ENCODE data around the gene EFCAB6. TPM values are rescaled to one million over a fixed set of nuclear protein-coding genes. Genes with fewer than 3 reads are reported as not detected.

EFCAB6 gene
- total and polyA plus RNA-seq, 4 donors: 1.7 to 15.4 (median 7.6) TPM

GRCh38 chr22:43582394-43582793 lies 229.7 kb downstream of the EFCAB6 start:
- Histone ChIP-seq H3K27me3 (ENCODE audit: control insufficient read depth in 3 of 3, insufficient read depth in 3 of 3, low read length in 2 of 3) (no peaks in the 10 kb centered on the region), H3K36me3 (ENCODE audit: control insufficient read depth in 4 of 4, insufficient read depth in 4 of 4, low read length in 4 of 4) (no peaks in the 10 kb centered on the region), H3K4me3 (no peak overlapping the region), H3K4me1 (ENCODE audit: control insufficient read depth in 5 of 5, insufficient read depth in 5 of 5, low read length in 5 of 5) (no peaks in the 10 kb centered on the region), H3K27ac (ENCODE audit: low read depth in 1 of 2, low read length in 1 of 2) (no peak overlapping the region), H3K9me3 (ENCODE audit: control insufficient read depth in 4 of 4, insufficient read depth in 3 of 4, low read length in 3 of 4) (peaks cover 2 to 14% (median 4%) of the 10 kb centered on the region in 4 donors), H3K9ac (ENCODE audit: insufficient read depth in 1 of 2, low read length in 2 of 2) (no peak overlapping the region)
- ATAC-seq (ENCODE audit: insufficient read depth, low FRiP score): no peak
- no peak for TF ChIP-seq CTCF (IDR thresholded peaks at IDR 0.05; ENCODE audit: control extremely low read depth, extremely low read depth)
- WGBS, 2 donors: 92 to 96% methylated on average over 1 of the region's 1 CpG
- no peak for DNase-seq

GRCh38 chr22:43580271-43580750 lies 231.8 kb downstream of the EFCAB6 start:
- DNase-seq (no peak), ATAC-seq (ENCODE audit: insufficient read depth, low FRiP score) (no peak)
- no peak overlapping the region for H3K27ac ChIP-seq (ENCODE audit: low read depth in 1 of 2, low read length in 1 of 2)
- H3K27me3 ChIP-seq (ENCODE audit: control insufficient read depth in 3 of 3, insufficient read depth in 3 of 3, low read length in 2 of 3): no peaks in the 10 kb centered on the region
- H3K9me3 ChIP-seq (ENCODE audit: control insufficient read depth in 4 of 4, insufficient read depth in 3 of 4, low read length in 3 of 4): peaks cover 2 to 14% (median 4%) of the 10 kb centered on the region in 4 donors
- no peak overlapping the region for H3K9ac ChIP-seq (ENCODE audit: insufficient read depth in 1 of 2, low read length in 2 of 2)
- no peak overlapping the region for H3K4me3 ChIP-seq
- no peaks in the 10 kb centered on the region for H3K36me3 ChIP-seq (ENCODE audit: control insufficient read depth in 4 of 4, insufficient read depth in 4 of 4, low read length in 4 of 4)
- 43 to 63% methylated on average over 4 of the region's 4 CpGs for WGBS, 2 donors
- no peaks in the 10 kb centered on the region for H3K4me1 ChIP-seq (ENCODE audit: control insufficient read depth in 5 of 5, insufficient read depth in 5 of 5, low read length in 5 of 5)
- TF ChIP-seq CTCF (IDR thresholded peaks at IDR 0.05; ENCODE audit: control extremely low read depth, extremely low read depth): no peak

- DNase-seq (no peak), ATAC-seq (ENCODE audit: insufficient read depth, low FRiP score) (no peak)
- Histone ChIP-seq H3K27ac (ENCODE audit: low read depth in 1 of 2, low read length in 1 of 2) (no peak overlapping the region), H3K36me3 (ENCODE audit: control insufficient read depth in 4 of 4, insufficient read depth in 4 of 4, low read length in 4 of 4) (no peaks in the 10 kb centered on the region), H3K9me3 (ENCODE audit: control insufficient read depth in 4 of 4, insufficient read depth in 3 of 4, low read length in 3 of 4) (peaks cover 0 to 1% (median 0%) of the 10 kb centered on the region in 4 donors), H3K4me1 (ENCODE audit: control insufficient read depth in 5 of 5, insufficient read depth in 5 of 5, low read length in 5 of 5) (no peaks in the 10 kb centered on the region), H3K4me3 (no peak overlapping the region), H3K27me3 (ENCODE audit: control insufficient read depth in 3 of 3, insufficient read depth in 3 of 3, low read length in 2 of 3) (no peaks in the 10 kb centered on the region), H3K9ac (ENCODE audit: insufficient read depth in 1 of 2, low read length in 2 of 2) (no peak overlapping the region)
- no peak for TF ChIP-seq CTCF (IDR thresholded peaks at IDR 0.05; ENCODE audit: control extremely low read depth, extremely low read depth)
- WGBS, 2 donors: 85 to 89% methylated on average over 5 of the region's 5 CpGs
Measured at GRCh38 chr22:43574738-43575137, 237.4 kb downstream of the EFCAB6 start.

GRCh38 chr22:43572710-43573109 lies 239.4 kb downstream of the EFCAB6 start:
- no peak for ATAC-seq (ENCODE audit: insufficient read depth, low FRiP score)
- WGBS, 2 donors: 85 to 90% methylated on average over 9 of the region's 9 CpGs
- Histone ChIP-seq H3K4me3 (no peak overlapping the region), H3K4me1 (ENCODE audit: control insufficient read depth in 5 of 5, insufficient read depth in 5 of 5, low read length in 5 of 5) (no peaks in the 10 kb centered on the region), H3K9ac (ENCODE audit: insufficient read depth in 1 of 2, low read length in 2 of 2) (no peak overlapping the region), H3K36me3 (ENCODE audit: control insufficient read depth in 4 of 4, insufficient read depth in 4 of 4, low read length in 4 of 4) (no peaks in the 10 kb centered on the region), H3K27me3 (ENCODE audit: control insufficient read depth in 3 of 3, insufficient read depth in 3 of 3, low read length in 2 of 3) (no peaks in the 10 kb centered on the region), H3K9me3 (ENCODE audit: control insufficient read depth in 4 of 4, insufficient read depth in 3 of 4, low read length in 3 of 4) (peaks cover 0 to 1% (median 0%) of the 10 kb centered on the region in 4 donors), H3K27ac (ENCODE audit: low read depth in 1 of 2, low read length in 1 of 2) (no peak overlapping the region)
- no peak for TF ChIP-seq CTCF (IDR thresholded peaks at IDR 0.05; ENCODE audit: control extremely low read depth, extremely low read depth)
- no peak for DNase-seq
